GM23338 (cell line): ENCODE results near the gene PIN1. TPM values are rescaled to one million over a fixed set of nuclear protein-coding genes. Genes with fewer than 3 reads are reported as not detected.

ENCODE experiments used
- ATAC-seq: fragments of 200-7000 bp; cut with Tn5 transposase; 3 replicates; pipeline ENCODE4 v1.9.1; 2020
- DNase-seq: peaks from one replicate; pipeline ENCODE4 v3.0.0-alpha.2; 2015; ENCODE audit warnings: low spot score
- H2AFZ ChIP-seq: fragments of 200-600 bp; sonication (generic); 2 replicates; pipeline ENCODE4 v1.8.0; 2016; ENCODE audit warnings: antibody characterized with exemption, mild to moderate bottlenecking, moderate library complexity
- H3F3A ChIP-seq: fragments of 200-600 bp; sonication (generic); replicated peaks from 2 replicates; pipeline ENCODE4 v1.8.0; 2017; ENCODE audit warnings: antibody characterized with exemption, mixed run types, low read depth
- H3K27ac ChIP-seq: fragments of 200-600 bp; sonication (generic); 2 replicates; pipeline ENCODE4 v1.6.1; 2016; ENCODE audit warnings: low read depth
- H3K27me3 ChIP-seq: fragments of 200-600 bp; sonication (generic); 2 replicates; pipeline ENCODE4 v1.8.0; 2016; ENCODE audit warnings: mild to moderate bottlenecking, mixed run types, moderate library complexity; ENCODE audit not compliant: insufficient read depth
- H3K36me3 ChIP-seq: fragments of 200-600 bp; sonication (generic); 2 replicates; pipeline ENCODE4 v1.8.0; 2016; ENCODE audit warnings: mild to moderate bottlenecking; ENCODE audit not compliant: insufficient read depth
- H3K4me1 ChIP-seq: fragments of 200-600 bp; sonication (generic); 2 replicates; pipeline ENCODE4 v1.8.0; 2016; ENCODE audit warnings: mild to moderate bottlenecking, moderate library complexity; ENCODE audit not compliant: insufficient read depth
- H3K4me2 ChIP-seq: fragments of 200-600 bp; sonication (generic); 2 replicates; pipeline ENCODE4 v1.7.1; 2017; ENCODE audit warnings: mixed run types
- H3K4me3 ChIP-seq: fragments of 200-600 bp; sonication (generic); 2 replicates; pipeline ENCODE4 v1.6.1; 2016; ENCODE audit warnings: mixed run types
- H3K79me2 ChIP-seq: fragments of 200-600 bp; sonication (generic); replicated peaks from 2 replicates; pipeline ENCODE4 v1.8.0; 2017; ENCODE audit warnings: mild to moderate bottlenecking; ENCODE audit not compliant: insufficient read depth
- H3K9me2 ChIP-seq: fragments of 200-600 bp; sonication (generic); 2 replicates; pipeline ENCODE4 v1.8.0; 2017; ENCODE audit not compliant: insufficient read depth
- H4K20me1 ChIP-seq: fragments of 200-600 bp; sonication (generic); replicated peaks from 2 replicates; pipeline ENCODE4 v1.8.0; 2017; ENCODE audit warnings: mild to moderate bottlenecking; ENCODE audit not compliant: insufficient read depth
- H3K27ac Mint-ChIP-seq: 2 replicates; pipeline ENCODE4 v1.8.0; 2020; ENCODE audit warnings: inconsistent platforms, mild to moderate bottlenecking, moderate library complexity, mixed read lengths
- H3K27me3 Mint-ChIP-seq: 3 replicates; pipeline ENCODE4 v1.8.0; 2022; ENCODE audit warnings: low read depth, mild to moderate bottlenecking, moderate library complexity, mixed read lengths, inconsistent platforms; ENCODE audit not compliant: insufficient read depth, poor library complexity
- H3K36me3 Mint-ChIP-seq: 3 replicates; pipeline ENCODE4 v1.8.0; 2021; ENCODE audit warnings: low read depth, mild to moderate bottlenecking, inconsistent platforms, moderate library complexity, mixed read lengths
- H3K4me1 Mint-ChIP-seq: 3 replicates; pipeline ENCODE4 v1.8.0; 2020; ENCODE audit warnings: mild to moderate bottlenecking, inconsistent platforms, mixed read lengths
- H3K4me3 Mint-ChIP-seq: 3 replicates; pipeline ENCODE4 v1.8.0; 2021; ENCODE audit warnings: moderate library complexity, mild to moderate bottlenecking, inconsistent platforms, mixed read lengths
- H3K9me3 Mint-ChIP-seq: 3 replicates; pipeline ENCODE4 v1.8.0; 2020; ENCODE audit warnings: moderate library complexity, mild to moderate bottlenecking, inconsistent platforms, mixed read lengths
- CREB1 ChIP-seq: fragments of 250-450 bp; sonication (Bioruptor Pico); IDR thresholded peaks from 2 replicates; pipeline ENCODE4 v1.5.0; 2020; ENCODE audit warnings: low read depth, mild to moderate bottlenecking, moderate library complexity
- EZH2 ChIP-seq: fragments of 200-600 bp; sonication (generic); IDR thresholded peaks from one replicate; pipeline ENCODE4 v1.8.0; 2017; ENCODE audit warnings: antibody characterized with exemption, mild to moderate bottlenecking, low read depth; ENCODE audit not compliant: unreplicated experiment
- EZH2phosphoT487 ChIP-seq: fragments of 200-600 bp; sonication (generic); IDR thresholded peaks from one replicate; pipeline ENCODE4 v1.8.1; 2018; ENCODE audit warnings: antibody characterized with exemption; ENCODE audit not compliant: unreplicated experiment
- POLR2AphosphoS5 ChIP-seq: IDR thresholded peaks from 2 replicates; pipeline ENCODE4 v1.6.1; 2016; ENCODE audit warnings: antibody characterized with exemption, low read depth
- STAT1 ChIP-seq: IDR thresholded peaks from one replicate; pipeline ENCODE4 v1.6.1; 2016; ENCODE audit warnings: antibody characterized with exemption; ENCODE audit not compliant: unreplicated experiment
- ZNF114 ChIP-seq: fragments of 250-450 bp; sonication (Bioruptor Pico); IDR thresholded peaks from 2 replicates; pipeline ENCODE4 v1.5.0; 2020; ENCODE audit warnings: mild to moderate bottlenecking, moderate library complexity
- ZNF331 ChIP-seq: fragments of 250-450 bp; sonication (Bioruptor Pico); IDR thresholded peaks from 2 replicates; pipeline ENCODE4 v1.5.0; 2020; ENCODE audit warnings: low read depth, mild to moderate bottlenecking, moderate library complexity
- polyA plus RNA-seq: library from polyadenylated mRNA; unstranded; fragments of >200 nt; fragmentation: Nextera tagmentation; extraction: Ambion mirVana; gene quantifications from 2 replicates; pipeline ENCODE4 v1.2.1, GENCODE V29; 2016
- total RNA-seq: library from RNA; depleted of rRNA; stranded (reverse); fragments of >200 nt; shearing (Covaris generic); gene quantifications from 2 replicates; pipeline ENCODE4 v1.2.3, GENCODE V29; 2014
- TF ChIP-seq, protein P1 (sequence below): fragments of 250-450 bp; sonication (Bioruptor Pico); IDR thresholded peaks from 2 replicates; pipeline ENCODE4 v1.5.0; 2020; ENCODE audit warnings: mild to moderate bottlenecking, moderate library complexity
- TF ChIP-seq, protein P2 (sequence below): IDR thresholded peaks from one replicate; pipeline ENCODE4 v1.6.1; 2018; ENCODE audit warnings: antibody characterized with exemption; ENCODE audit not compliant: unreplicated experiment

Gene PIN1
- total and polyA plus RNA-seq, 2 experiments from 2014 or later: 127 TPM

DNA sequence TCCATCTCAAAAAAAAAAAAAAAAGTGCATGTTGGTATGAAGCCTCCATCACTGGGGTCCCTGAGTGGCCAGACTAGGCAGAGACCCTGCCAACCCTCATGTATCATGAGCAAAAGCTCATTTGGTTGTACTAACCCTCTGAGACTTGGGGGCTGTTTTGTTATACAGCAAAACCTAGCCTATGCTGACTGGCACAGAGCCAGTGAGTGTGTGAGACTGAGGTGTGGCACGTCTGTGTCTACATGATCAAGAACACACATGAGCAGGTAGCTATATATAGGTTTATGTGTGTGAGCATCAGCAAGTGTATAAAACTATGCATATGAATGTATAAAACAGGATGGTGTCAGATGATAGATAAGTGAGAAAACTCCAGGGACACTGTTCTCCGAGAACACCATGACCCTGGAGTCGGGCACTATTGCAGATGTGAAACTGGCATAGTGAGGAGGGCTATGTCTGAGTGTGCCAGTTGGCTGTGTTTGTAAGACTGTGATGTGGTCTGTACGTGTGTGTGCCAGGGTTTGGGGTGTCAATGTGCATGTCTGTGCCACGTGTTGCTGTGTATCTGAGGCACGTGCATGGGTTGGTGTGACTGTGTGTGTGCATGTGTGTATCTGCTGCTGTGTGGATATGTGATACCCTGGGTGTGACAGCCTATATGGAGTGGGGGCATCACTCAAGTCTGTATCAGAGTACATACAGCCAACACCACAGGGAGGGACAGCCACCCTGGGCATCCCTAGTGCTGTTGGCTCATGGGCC is 56.7 kb downstream of the PIN1 start:
- no peaks in the 10 kb centered on the region for H3F3A ChIP-seq
- Mint-ChIP-seq H3K27me3 (peaks cover 5% of the 10 kb centered on the region), H3K4me3 (no peak overlapping the region), H3K27ac (no peak overlapping the region), H3K36me3 (peaks cover 18% of the 10 kb centered on the region), H3K9me3 (no peaks in the 10 kb centered on the region; the same call in 2 of the 3 replicates), H3K4me1 (no peaks in the 10 kb centered on the region)
- no peak for TF ChIP-seq EZH2
- TF ChIP-seq CREB1: no peak
- TF ChIP-seq ZNF114: no peak
- TF ChIP-seq, protein P1, sequence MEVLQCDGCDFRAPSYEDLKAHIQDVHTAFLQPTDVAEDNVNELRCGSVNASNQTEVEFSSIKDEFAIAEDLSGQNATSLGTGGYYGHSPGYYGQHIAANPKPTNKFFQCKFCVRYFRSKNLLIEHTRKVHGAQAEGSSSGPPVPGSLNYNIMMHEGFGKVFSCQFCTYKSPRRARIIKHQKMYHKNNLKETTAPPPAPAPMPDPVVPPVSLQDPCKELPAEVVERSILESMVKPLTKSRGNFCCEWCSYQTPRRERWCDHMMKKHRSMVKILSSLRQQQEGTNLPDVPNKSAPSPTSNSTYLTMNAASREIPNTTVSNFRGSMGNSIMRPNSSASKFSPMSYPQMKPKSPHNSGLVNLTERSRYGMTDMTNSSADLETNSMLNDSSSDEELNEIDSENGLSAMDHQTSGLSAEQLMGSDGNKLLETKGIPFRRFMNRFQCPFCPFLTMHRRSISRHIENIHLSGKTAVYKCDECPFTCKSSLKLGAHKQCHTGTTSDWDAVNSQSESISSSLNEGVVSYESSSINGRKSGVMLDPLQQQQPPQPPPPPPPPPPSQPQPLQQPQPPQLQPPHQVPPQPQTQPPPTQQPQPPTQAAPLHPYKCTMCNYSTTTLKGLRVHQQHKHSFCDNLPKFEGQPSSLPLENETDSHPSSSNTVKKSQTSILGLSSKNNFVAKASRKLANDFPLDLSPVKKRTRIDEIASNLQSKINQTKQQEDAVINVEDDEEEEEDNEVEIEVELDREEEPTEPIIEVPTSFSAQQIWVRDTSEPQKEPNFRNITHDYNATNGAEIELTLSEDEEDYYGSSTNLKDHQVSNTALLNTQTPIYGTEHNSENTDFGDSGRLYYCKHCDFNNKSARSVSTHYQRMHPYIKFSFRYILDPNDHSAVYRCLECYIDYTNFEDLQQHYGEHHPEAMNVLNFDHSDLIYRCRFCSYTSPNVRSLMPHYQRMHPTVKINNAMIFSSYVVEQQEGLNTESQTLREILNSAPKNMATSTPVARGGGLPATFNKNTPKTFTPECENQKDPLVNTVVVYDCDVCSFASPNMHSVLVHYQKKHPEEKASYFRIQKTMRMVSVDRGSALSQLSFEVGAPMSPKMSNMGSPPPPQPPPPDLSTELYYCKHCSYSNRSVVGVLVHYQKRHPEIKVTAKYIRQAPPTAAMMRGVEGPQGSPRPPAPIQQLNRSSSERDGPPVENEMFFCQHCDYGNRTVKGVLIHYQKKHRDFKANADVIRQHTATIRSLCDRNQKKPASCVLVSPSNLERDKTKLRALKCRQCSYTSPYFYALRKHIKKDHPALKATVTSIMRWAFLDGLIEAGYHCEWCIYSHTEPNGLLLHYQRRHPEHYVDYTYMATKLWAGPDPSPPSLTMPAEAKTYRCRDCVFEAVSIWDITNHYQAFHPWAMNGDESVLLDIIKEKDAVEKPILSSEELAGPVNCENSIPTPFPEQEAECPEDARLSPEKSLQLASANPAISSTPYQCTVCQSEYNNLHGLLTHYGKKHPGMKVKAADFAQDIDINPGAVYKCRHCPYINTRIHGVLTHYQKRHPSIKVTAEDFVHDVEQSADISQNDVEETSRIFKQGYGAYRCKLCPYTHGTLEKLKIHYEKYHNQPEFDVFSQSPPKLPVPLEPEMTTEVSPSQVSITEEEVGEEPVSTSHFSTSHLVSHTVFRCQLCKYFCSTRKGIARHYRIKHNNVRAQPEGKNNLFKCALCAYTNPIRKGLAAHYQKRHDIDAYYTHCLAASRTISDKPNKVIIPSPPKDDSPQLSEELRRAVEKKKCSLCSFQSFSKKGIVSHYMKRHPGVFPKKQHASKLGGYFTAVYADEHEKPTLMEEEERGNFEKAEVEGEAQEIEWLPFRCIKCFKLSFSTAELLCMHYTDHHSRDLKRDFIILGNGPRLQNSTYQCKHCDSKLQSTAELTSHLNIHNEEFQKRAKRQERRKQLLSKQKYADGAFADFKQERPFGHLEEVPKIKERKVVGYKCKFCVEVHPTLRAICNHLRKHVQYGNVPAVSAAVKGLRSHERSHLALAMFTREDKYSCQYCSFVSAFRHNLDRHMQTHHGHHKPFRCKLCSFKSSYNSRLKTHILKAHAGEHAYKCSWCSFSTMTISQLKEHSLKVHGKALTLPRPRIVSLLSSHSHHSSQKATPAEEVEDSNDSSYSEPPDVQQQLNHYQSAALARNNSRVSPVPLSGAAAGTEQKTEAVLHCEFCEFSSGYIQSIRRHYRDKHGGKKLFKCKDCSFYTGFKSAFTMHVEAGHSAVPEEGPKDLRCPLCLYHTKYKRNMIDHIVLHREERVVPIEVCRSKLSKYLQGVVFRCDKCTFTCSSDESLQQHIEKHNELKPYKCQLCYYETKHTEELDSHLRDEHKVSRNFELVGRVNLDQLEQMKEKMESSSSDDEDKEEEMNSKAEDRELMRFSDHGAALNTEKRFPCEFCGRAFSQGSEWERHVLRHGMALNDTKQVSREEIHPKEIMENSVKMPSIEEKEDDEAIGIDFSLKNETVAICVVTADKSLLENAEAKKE: no peak
- TF ChIP-seq ZNF331 (CRISPR knock-in tag): no peak
- TF ChIP-seq EZH2phosphoT487: no peak
- TF ChIP-seq, protein P2, sequence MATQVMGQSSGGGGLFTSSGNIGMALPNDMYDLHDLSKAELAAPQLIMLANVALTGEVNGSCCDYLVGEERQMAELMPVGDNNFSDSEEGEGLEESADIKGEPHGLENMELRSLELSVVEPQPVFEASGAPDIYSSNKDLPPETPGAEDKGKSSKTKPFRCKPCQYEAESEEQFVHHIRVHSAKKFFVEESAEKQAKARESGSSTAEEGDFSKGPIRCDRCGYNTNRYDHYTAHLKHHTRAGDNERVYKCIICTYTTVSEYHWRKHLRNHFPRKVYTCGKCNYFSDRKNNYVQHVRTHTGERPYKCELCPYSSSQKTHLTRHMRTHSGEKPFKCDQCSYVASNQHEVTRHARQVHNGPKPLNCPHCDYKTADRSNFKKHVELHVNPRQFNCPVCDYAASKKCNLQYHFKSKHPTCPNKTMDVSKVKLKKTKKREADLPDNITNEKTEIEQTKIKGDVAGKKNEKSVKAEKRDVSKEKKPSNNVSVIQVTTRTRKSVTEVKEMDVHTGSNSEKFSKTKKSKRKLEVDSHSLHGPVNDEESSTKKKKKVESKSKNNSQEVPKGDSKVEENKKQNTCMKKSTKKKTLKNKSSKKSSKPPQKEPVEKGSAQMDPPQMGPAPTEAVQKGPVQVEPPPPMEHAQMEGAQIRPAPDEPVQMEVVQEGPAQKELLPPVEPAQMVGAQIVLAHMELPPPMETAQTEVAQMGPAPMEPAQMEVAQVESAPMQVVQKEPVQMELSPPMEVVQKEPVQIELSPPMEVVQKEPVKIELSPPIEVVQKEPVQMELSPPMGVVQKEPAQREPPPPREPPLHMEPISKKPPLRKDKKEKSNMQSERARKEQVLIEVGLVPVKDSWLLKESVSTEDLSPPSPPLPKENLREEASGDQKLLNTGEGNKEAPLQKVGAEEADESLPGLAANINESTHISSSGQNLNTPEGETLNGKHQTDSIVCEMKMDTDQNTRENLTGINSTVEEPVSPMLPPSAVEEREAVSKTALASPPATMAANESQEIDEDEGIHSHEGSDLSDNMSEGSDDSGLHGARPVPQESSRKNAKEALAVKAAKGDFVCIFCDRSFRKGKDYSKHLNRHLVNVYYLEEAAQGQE: no peak
- TF ChIP-seq STAT1: no peak
- no peak for TF ChIP-seq POLR2AphosphoS5
- H3K79me2 ChIP-seq: peaks cover 16% of the 10 kb centered on the region
- H3K4me3 ChIP-seq: no peak overlapping the region
- H3K36me3 ChIP-seq: no peaks in the 10 kb centered on the region
- H4K20me1 ChIP-seq: peaks cover 7% of the 10 kb centered on the region; the same call in 1 of the 2 replicates
- DNase-seq: no peak
- no peak overlapping the region for H3K27ac ChIP-seq
- H3K27me3 ChIP-seq: no peaks in the 10 kb centered on the region
- ATAC-seq: no peak
- H3K9me2 ChIP-seq: no peaks in the 10 kb centered on the region
- no peak overlapping the region for H3K4me2 ChIP-seq
- no peaks in the 10 kb centered on the region for H3K4me1 ChIP-seq
- no peak overlapping the region for H2AFZ ChIP-seq
